ENCODE measurements around the gene PSMB10.
A peak's percentile ranks its signal among the peaks of the same experiment; 100 is the strongest.
"Not testable (repeated sequence)": the region's sequence is repeated elsewhere in the genome, so short reads cannot be mapped to it uniquely, and the experiment has no call there.

The PSMB10 gene

DNA sequence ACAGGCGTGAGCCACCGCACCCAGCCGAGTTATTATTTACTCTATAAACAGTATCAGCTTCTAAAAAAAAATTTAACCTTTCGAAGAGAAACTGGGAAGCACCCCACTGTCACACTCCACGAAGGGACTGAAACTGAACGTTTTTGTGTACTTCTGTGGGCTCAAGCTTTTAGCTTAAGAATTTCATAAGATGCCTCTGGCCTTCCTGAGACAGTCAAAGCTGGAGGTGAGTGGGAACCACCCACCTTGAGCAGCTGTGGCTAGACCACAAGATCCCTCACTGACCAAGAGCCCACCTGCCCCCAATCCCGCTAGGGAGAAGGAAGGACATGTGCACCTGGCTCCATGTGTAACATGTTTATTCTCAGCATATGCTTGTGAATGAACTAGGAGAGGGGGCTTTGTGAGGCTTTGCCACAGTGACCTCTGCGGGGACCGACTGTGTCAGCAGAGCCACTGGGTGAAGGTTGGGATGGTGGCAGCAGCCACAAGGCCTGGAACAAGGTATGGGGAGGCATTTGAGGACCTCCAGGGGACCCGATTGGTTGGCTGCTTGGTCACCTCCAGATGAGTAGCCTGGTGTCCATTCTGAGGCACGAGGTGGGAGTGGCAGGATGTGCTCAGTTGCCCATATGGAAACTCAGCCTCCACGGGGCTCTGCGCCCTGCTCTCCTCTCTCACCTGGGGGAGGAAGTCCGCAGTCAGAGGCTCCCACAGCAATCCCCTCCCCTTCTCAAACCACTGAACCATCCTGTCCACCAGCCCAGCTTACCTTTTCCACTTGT is 38.9 kb upstream of the PSMB10 start:
- ChIA-PET POLR2A (interaction anchor here (0.8 to 1.1 kb wide), 2 partner anchors 34 to 40 kb away, joined by 3 to 4 read pairs; no protein-coding TSS in a partner anchor), CTCF (no interaction called here)
- no peak for DNase-seq (ENCODE audit: extremely low spot score)
- TF ChIP-seq ELF4 (IDR thresholded peaks at IDR 0.05) = no peak
- no peak for TF ChIP-seq CTBP1 (IDR thresholded peaks at IDR 0.05; ENCODE audit: borderline replicate concordance)
- no peak for TF ChIP-seq L3MBTL2 (conservative IDR thresholded peaks at IDR 0.05)
- no peak for TF ChIP-seq FOXA1 (IDR thresholded peaks at IDR 0.05)
- no peak for TF ChIP-seq BHLHE40 (IDR thresholded peaks at IDR 0.05; ENCODE audit: borderline replicate concordance)
- no peak for TF ChIP-seq NFRKB (IDR thresholded peaks at IDR 0.05)
- TF ChIP-seq TARDBP (IDR thresholded peaks at IDR 0.05) = no peak
- no peak for TF ChIP-seq HDGF (IDR thresholded peaks at IDR 0.05; ENCODE audit: borderline replicate concordance)
- no peak for TF ChIP-seq ARNT (IDR thresholded peaks at IDR 0.05)
- TF ChIP-seq ZNF384 (IDR thresholded peaks at IDR 0.05) = no peak
- no peak for TF ChIP-seq SUZ12 (IDR thresholded peaks at IDR 0.05)
- TF ChIP-seq FOXM1 (IDR thresholded peaks at IDR 0.05; ENCODE audit: borderline replicate concordance) = no peak
- no peak for TF ChIP-seq PKNOX1 (IDR thresholded peaks at IDR 0.05)
- TF ChIP-seq SP1 (IDR thresholded peaks at IDR 0.05) = no peak
- TF ChIP-seq LEF1 (IDR thresholded peaks at IDR 0.05; ENCODE audit: borderline replicate concordance) = no peak

GRCh38 chr16:67972285-67972684 is 35.6 kb upstream of the PSMB10 start:
- POLR2A ChIA-PET, CTCF ChIA-PET: not testable (repeated sequence)

GRCh38 chr16:67971111-67971510 is 34.5 kb upstream of the PSMB10 start:
- TF ChIP-seq ZNF384 (IDR thresholded peaks at IDR 0.05) = no peak
- TF ChIP-seq ARNT (IDR thresholded peaks at IDR 0.05) = no peak
- TF ChIP-seq FOXK2 (IDR thresholded peaks at IDR 0.05) = no peak
- no peak for TF ChIP-seq L3MBTL2 (conservative IDR thresholded peaks at IDR 0.05)
- TF ChIP-seq SUZ12 (IDR thresholded peaks at IDR 0.05) = no peak
- TF ChIP-seq SP1 (IDR thresholded peaks at IDR 0.05) = no peak
- no peak for TF ChIP-seq PKNOX1 (IDR thresholded peaks at IDR 0.05)
- no peak for TF ChIP-seq NFRKB (IDR thresholded peaks at IDR 0.05)
- TF ChIP-seq HDGF (IDR thresholded peaks at IDR 0.05; ENCODE audit: borderline replicate concordance) = no peak
- no peak for TF ChIP-seq ELF4 (IDR thresholded peaks at IDR 0.05)
- TF ChIP-seq CTBP1 (IDR thresholded peaks at IDR 0.05; ENCODE audit: borderline replicate concordance) = no peak
- no peak for TF ChIP-seq FOXM1 (IDR thresholded peaks at IDR 0.05; ENCODE audit: borderline replicate concordance)
- TF ChIP-seq LEF1 (IDR thresholded peaks at IDR 0.05; ENCODE audit: borderline replicate concordance) = no peak
- TF ChIP-seq TARDBP (IDR thresholded peaks at IDR 0.05) = no peak
- no peak for TF ChIP-seq FOXA1 (IDR thresholded peaks at IDR 0.05)
- TF ChIP-seq BHLHE40 (IDR thresholded peaks at IDR 0.05; ENCODE audit: borderline replicate concordance) = no peak
- POLR2A ChIA-PET = no interaction called here
- CTCF ChIA-PET = interaction anchor here (0.5 kb wide), 1 partner anchor 150 kb away, joined by 3 read pairs; no protein-coding TSS in a partner anchor
- DNase-seq (ENCODE audit: extremely low spot score) = no peak

More at GRCh38 chr16:67972285-67972684, 35.6 kb upstream of the PSMB10 start:
- DNase-seq (ENCODE audit: extremely low spot score) = not testable (repeated sequence)

- CTCF ChIA-PET = interaction anchor here (0.6 kb wide), 1 partner anchor 398 kb away, joined by 3 read pairs; no protein-coding TSS in a partner anchor
- POLR2A ChIA-PET = no interaction called here
- DNase-seq (ENCODE audit: extremely low spot score) = no peak
- TF ChIP-seq SUZ12 (IDR thresholded peaks at IDR 0.05) (no peak), FOXM1 (IDR thresholded peaks at IDR 0.05; ENCODE audit: borderline replicate concordance) (no peak), FOXA1 (IDR thresholded peaks at IDR 0.05) (no peak), TARDBP (IDR thresholded peaks at IDR 0.05) (no peak)
These were observed 32.8 kb upstream of the PSMB10 start for GRCh38 chr16:67969254-67970039.

DNA sequence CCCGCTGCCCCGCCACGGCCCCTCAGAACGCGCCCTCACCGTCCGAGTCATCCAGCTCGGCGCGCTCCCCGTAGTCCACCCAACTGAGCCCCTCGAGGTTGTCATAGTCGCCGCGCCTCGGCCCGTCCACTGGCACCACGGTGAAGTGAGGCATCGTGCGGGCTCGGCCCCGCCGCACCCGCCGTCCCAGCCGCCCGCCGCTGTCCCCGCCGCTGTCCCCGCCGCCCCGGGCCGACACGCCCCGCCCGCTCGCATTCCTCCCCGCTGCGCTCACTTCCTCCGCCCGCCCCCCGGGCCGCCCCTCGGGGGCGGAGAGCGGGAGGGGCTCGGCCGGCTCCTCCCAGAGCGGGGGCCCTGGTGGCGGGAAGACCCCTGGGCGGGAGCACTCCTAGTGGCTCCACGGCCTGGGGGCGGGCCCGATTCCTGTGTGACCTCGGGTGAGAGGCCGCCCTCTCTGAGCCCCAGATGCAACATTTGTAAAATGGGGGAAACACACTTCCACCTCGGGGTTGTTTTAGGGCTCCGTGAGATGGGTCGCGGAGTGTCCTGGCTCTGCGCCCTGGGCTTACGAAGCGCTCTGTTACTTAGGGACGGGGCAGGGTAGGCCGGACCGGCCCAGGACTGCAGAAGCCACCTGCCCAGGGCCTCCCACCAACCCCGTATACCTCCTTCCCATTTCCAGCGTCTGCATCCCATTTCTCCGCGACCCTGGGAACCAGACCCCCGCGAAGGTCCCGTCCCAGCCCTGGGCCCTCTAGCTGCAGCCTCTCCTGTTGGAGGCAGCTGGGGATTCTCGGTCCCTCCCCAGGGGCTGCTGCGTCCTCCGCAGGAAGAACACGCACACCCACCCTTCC is 32.0 kb upstream of the PSMB10 start, which contains the start of gene SLC12A4:
TSS of gene SLC12A4 (minus strand) at position 238 of the 854 bp plus-strand sequence. CDS start at position 154, 84 bp downstream.
- DNase-seq (ENCODE audit: extremely low spot score) = peak; percentile 85
- TF ChIP-seq FOXM1 (IDR thresholded peaks at IDR 0.05; ENCODE audit: borderline replicate concordance) = peak; percentile 76; the same call in 1 of the 2 replicates
- no peak for TF ChIP-seq LEF1 (IDR thresholded peaks at IDR 0.05; ENCODE audit: borderline replicate concordance)
- no peak for TF ChIP-seq TARDBP (IDR thresholded peaks at IDR 0.05)
- TF ChIP-seq ZNF384 (IDR thresholded peaks at IDR 0.05) = no peak
- no peak for TF ChIP-seq L3MBTL2 (conservative IDR thresholded peaks at IDR 0.05)
- no peak for TF ChIP-seq FOXA1 (IDR thresholded peaks at IDR 0.05)
- no peak for TF ChIP-seq SP1 (IDR thresholded peaks at IDR 0.05)
- TF ChIP-seq FOXK2 (IDR thresholded peaks at IDR 0.05) = no peak
- ChIA-PET CTCF (interaction anchor here (0.6 to 1.1 kb wide), 2 partner anchors 65 to 398 kb away, joined by 3 read pairs; no protein-coding TSS in a partner anchor), POLR2A (no interaction called here)

DNA sequence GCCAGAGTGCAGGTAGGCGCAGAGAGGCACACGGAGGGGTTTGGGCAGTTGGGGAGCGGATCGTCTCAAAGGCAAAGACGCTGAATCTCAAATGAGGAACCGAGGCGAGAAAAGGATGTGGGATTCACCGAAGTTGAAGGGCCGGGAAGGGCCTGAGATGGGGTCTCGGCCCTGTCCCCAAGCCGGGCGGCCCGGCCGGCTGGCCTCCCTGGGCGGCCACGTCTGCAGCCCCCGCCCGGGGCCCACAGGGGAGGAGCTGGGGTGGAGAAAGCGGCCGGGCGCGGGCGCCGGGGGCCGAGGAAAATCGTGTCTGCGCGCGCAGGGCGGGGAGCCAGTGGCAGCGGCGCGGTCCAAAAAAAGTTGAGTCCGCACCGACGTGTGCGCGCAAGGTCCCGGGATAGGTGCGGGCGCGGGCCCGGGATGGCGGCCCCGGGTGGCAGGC is 31.3 kb upstream of the PSMB10 start:
- TF ChIP-seq NFRKB (IDR thresholded peaks at IDR 0.05) (no peak), SUZ12 (IDR thresholded peaks at IDR 0.05) (no peak), L3MBTL2 (conservative IDR thresholded peaks at IDR 0.05) (no peak), CTBP1 (IDR thresholded peaks at IDR 0.05; ENCODE audit: borderline replicate concordance) (no peak), BHLHE40 (IDR thresholded peaks at IDR 0.05; ENCODE audit: borderline replicate concordance) (no peak), SP1 (IDR thresholded peaks at IDR 0.05) (no peak), FOXA1 (IDR thresholded peaks at IDR 0.05) (no peak), LEF1 (IDR thresholded peaks at IDR 0.05; ENCODE audit: borderline replicate concordance) (no peak), HDGF (IDR thresholded peaks at IDR 0.05; ENCODE audit: borderline replicate concordance) (no peak), FOXK2 (IDR thresholded peaks at IDR 0.05) (no peak), ZNF384 (IDR thresholded peaks at IDR 0.05) (no peak), TARDBP (IDR thresholded peaks at IDR 0.05) (no peak), PKNOX1 (IDR thresholded peaks at IDR 0.05) (no peak), ARNT (IDR thresholded peaks at IDR 0.05) (no peak), FOXM1 (IDR thresholded peaks at IDR 0.05; ENCODE audit: borderline replicate concordance) (no peak), ELF4 (IDR thresholded peaks at IDR 0.05) (no peak)
- CTCF ChIA-PET = interaction anchor here (1.1 kb wide), 1 partner anchor 66 kb away, joined by 3 read pairs; no protein-coding TSS in a partner anchor
- peak; percentile 49 for DNase-seq (ENCODE audit: extremely low spot score)
- POLR2A ChIA-PET = no interaction called here
